Activated CD4-positive, alpha-beta memory T cell treated with anti-CD3 and anti-CD28 coated beads, Interleukin-2, amount 10 ng/mL, durations not matched to agents 7 days and 5 days (primary cell): ENCODE results near the gene MS4A2. TPM values are rescaled to one million over a fixed set of nuclear protein-coding genes. Genes with fewer than 3 reads are reported as not detected.
"Not testable (repeated sequence)": the region's sequence is repeated elsewhere in the genome, so short reads cannot be mapped to it uniquely, and the experiment has no call there.

ENCODE experiments used
- CTCF ChIA-PET: fragments of 350-600 bp; sonication (Branson Sonifier 250); formaldehyde crosslinking; loops from one replicate; lab custom pipeline; 2021; ENCODE audit warnings: antibody characterized with exemption, inconsistent platforms; lab: Charles Lee
- POLR2A ChIA-PET: fragments of 350-600 bp; sonication (Branson Sonifier 250); formaldehyde crosslinking; loops from one replicate; lab custom pipeline; 2021; ENCODE audit warnings: antibody characterized with exemption; lab: Charles Lee
- DNase-seq: peaks from one replicate; pipeline ENCODE4 v3.0.0-alpha.2; 2020
- H3K27ac Mint-ChIP-seq: one replicate; pipeline ENCODE4 v1.8.0; 2021; ENCODE audit warnings: mild to moderate bottlenecking, mixed read lengths
- H3K27me3 Mint-ChIP-seq: one replicate; pipeline ENCODE4 v1.8.0; 2021; ENCODE audit warnings: mixed read lengths
- H3K36me3 Mint-ChIP-seq: one replicate; pipeline ENCODE4 v1.8.0; 2021; ENCODE audit warnings: low read depth, mixed read lengths
- H3K4me1 Mint-ChIP-seq: one replicate; pipeline ENCODE4 v1.8.0; 2021; ENCODE audit warnings: mixed read lengths
- H3K4me3 Mint-ChIP-seq: one replicate; pipeline ENCODE4 v1.8.0; 2021; ENCODE audit warnings: mild to moderate bottlenecking, mixed read lengths
- H3K9me3 Mint-ChIP-seq: one replicate; pipeline ENCODE4 v1.8.0; 2021; ENCODE audit warnings: mixed read lengths
- total RNA-seq, 2 experiments: library from RNA; stranded (reverse); gene quantifications; one replicate each; pipeline ENCODE4 v1.2.3, GENCODE V29; 2021

MS4A2 gene
- total RNA-seq, 2 experiments from 2014 or later: not detected

DNA sequence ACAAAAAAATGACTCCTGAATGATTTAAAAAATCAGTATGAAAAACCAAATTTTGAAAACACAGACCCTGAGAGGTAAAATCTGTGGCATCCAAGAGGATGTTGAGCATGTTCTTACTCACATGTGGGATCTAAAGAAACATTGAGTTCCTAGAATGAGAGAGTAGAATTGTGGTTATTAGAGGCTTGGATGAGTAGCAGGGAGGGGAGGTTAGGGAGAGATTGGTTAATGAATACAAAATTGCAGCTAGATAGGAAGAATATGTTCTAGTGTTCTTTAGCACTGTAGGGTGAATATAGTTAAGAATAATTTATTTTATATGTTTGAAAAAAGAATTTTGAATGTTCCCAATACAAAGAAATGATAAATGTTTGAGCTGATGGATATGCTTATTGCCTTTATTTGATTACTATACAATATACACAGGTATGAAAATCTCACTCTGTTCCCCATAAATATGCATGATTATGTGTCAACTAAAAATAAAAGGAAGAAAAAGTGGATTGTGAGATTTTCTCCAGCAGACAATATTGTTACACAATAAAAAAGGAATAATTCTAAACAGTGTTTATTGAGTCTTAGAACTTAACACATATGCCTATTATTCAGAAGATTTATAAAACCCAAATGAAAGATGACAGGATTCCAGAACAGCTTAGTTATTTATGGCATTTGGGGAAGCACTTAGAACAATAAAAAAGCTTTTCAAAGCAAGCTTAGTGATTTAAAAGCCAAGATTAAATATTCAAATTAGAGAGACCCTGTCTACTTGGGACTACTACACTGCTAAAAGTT, 28.7 kb downstream of the MS4A2 start:
- Mint-ChIP-seq H3K27ac (no peak overlapping the region), H3K9me3 (no peaks in the 10 kb centered on the region), H3K4me3 (no peak overlapping the region), H3K36me3 (no peaks in the 10 kb centered on the region), H3K27me3 (peaks cover 2% of the 10 kb centered on the region), H3K4me1 (no peaks in the 10 kb centered on the region)
- DNase-seq: no peak
- POLR2A ChIA-PET: no interaction called here
- CTCF ChIA-PET: no interaction called here

DNA sequence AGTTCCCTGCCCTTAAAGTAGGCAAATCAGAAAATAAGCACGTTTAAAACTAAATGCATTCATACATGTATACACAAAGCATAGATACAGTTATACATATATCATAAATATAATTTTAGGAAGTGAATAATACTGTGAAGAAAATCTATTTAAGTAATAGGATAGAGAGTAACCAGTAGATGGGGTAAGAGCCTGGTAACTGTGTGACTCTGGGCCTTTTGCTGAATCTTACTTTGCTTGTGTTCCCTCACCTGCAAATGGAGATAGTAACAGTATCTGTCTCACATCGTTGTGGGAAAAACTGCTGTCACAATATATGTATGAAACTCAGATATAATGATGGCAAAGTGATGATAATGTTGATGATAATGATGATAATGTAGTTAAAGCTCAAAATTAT, 29.9 kb downstream of the MS4A2 start:
- Mint-ChIP-seq H3K27me3 (peaks cover 2% of the 10 kb centered on the region), H3K9me3 (no peaks in the 10 kb centered on the region), H3K4me3 (no peak overlapping the region), H3K27ac (no peak overlapping the region), H3K4me1 (no peaks in the 10 kb centered on the region), H3K36me3 (no peaks in the 10 kb centered on the region)
- DNase-seq: no peak
- ChIA-PET CTCF (no interaction called here), POLR2A (no interaction called here)

DNA sequence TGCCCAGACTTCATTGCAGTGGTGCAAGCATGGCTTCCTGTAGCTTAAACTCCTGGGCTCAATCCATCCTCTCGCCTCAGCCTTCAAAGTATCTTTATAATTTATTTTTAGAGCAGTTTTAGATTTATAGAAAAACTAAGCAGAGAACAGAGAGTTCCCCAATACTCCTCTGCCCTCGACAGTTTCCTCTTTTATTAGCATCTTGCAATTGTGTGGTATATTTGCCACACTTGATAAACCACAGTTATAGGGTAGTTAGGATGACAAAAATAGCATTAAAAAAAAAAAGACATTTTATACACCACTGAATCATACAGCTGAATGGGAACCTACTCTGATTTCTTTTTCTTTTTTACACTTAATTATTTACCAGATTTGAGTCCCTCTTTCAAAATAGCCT, 31.2 kb downstream of the MS4A2 start:
- Mint-ChIP-seq H3K27me3 (peaks cover 2% of the 10 kb centered on the region), H3K4me1 (no peaks in the 10 kb centered on the region), H3K27ac (no peak overlapping the region), H3K36me3 (no peaks in the 10 kb centered on the region), H3K9me3 (no peaks in the 10 kb centered on the region), H3K4me3 (no peak overlapping the region)
- ChIA-PET POLR2A (no interaction called here), CTCF (no interaction called here)
- DNase-seq: no peak

DNA sequence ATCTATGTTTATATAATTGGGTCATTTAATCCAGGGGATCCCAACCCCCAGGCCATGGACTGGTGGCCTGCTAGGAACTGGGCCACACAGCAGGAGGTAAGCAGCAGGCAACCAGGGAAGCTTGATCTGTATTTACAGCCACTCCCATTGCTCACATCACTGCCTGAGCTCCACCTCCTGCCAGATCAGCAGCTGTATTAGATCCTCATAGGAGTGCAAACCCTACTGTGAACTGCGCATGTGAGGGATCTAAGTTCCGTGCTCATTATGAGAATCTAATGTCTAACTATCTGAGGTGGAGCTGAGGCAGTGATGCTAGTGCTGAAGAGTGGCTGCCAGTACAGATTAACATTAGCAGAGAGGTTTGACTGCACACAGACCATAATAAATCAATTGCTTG, 32.8 kb downstream of the MS4A2 start:
- DNase-seq: no peak
- H3K9me3 Mint-ChIP-seq: no peaks in the 10 kb centered on the region
- H3K27me3 Mint-ChIP-seq: peaks cover 2% of the 10 kb centered on the region
- ChIA-PET POLR2A (no interaction called here), CTCF (no interaction called here)
- H3K4me3 Mint-ChIP-seq: no peak overlapping the region
- H3K27ac Mint-ChIP-seq: no peak overlapping the region
- no peaks in the 10 kb centered on the region for H3K36me3 Mint-ChIP-seq
- no peaks in the 10 kb centered on the region for H3K4me1 Mint-ChIP-seq

DNA sequence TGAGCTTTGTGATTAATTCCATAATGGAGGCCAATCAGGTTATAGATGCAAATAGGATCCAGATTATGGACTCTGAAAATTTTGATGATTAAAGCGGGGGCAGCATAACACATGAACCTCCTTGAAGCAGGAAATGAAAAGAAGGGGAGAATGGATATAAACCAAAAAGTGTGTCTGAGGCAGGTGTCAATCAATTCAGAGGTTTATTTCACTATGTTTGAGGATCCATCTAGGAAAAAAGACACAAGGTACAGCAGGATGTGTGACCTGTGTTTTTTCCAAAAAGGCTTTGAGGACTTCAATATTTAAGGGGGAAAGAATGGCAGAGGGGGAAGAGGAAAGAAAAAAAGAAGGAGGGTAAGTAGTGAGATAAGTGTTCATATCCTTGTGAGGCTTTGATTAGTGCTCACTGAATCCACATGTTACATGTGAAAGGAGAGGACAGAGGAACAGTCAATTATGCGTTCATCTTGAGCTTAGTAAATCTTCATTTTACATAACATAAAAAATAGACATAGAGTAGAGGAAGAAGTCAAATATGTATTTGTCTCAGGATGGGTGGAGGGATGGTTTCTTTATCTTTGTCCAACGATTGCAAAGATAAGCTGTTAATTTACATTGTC, 34.1 kb downstream of the MS4A2 start:
- POLR2A ChIA-PET: no interaction called here
- CTCF ChIA-PET: interaction anchor here (0.7 kb wide), 1 partner anchor 170 kb away, joined by 3 read pairs; no protein-coding TSS in a partner anchor
- DNase-seq: no peak
- Mint-ChIP-seq H3K4me1 (no peaks in the 10 kb centered on the region), H3K36me3 (no peaks in the 10 kb centered on the region), H3K27ac (no peak overlapping the region), H3K9me3 (no peaks in the 10 kb centered on the region), H3K4me3 (no peak overlapping the region), H3K27me3 (peaks cover 4% of the 10 kb centered on the region)

DNA sequence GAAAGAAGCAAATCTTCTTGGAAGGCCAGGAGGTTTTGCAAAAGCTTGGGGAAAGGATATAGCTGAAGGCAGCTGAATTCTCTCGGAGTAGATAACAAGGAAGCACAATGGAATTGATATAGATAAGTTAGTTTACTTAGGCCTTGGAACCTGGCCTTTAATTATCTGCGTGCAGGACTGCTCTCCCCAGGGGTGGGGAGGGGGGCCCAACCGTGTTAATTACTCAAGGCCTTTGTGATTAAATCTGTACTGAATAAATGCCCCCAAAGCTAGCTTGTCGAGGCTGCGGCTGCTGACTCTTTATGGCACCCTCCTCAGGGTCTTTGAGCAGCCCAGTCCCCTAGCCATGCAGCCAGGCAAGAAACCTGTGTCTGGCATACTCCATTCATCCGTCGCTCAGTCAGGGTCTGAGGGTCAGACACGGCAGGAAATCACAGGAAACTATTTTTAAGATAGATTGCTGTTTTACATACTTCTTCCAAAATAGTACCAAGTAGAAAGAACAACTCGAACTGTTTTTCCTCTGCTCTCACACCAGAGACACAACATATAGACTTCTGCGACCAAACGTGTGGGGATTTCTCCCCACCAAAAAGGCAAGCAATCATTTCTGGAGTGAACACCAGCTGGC, 36.5 kb downstream of the MS4A2 start:
- ChIA-PET CTCF (no interaction called here), POLR2A (no interaction called here)
- Mint-ChIP-seq H3K27ac (no peak overlapping the region), H3K4me1 (no peaks in the 10 kb centered on the region), H3K4me3 (no peak overlapping the region), H3K27me3 (peaks cover 4% of the 10 kb centered on the region), H3K36me3 (no peaks in the 10 kb centered on the region), H3K9me3 (no peaks in the 10 kb centered on the region)
- DNase-seq: no peak

DNA sequence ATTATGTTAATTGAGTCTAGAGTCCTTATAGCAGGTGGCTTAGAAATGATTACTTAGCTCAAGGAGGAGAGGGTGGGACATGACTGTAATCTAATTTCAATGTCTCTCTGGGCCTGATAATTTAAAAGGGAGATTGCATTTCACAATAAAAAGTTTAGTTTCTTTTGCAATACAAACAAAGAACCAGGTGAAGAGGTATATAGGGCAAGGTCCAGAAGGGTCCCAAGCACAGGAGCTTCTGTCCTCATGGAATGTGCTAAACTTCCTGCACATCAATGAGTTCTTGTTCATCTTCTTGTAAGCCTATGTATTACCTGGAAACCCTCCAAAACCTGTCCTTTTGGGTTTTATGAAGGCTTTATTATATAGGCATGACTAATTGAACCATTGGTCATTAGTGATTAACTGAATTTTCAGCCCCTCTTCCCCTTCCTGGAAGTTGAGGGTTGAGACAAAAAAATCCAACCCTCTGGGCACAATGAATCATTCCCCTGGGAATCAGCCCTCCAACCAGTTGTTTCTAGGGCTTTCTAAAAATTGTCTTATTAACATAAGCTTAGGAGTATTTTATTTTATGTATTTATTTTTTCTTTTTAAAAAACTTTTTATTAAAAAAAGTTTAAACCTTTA, 37.6 kb downstream of the MS4A2 start:
- no peaks in the 10 kb centered on the region for H3K36me3 Mint-ChIP-seq
- H3K4me1 Mint-ChIP-seq: no peaks in the 10 kb centered on the region
- peaks cover 2% of the 10 kb centered on the region for H3K27me3 Mint-ChIP-seq
- no peak for DNase-seq
- no peak overlapping the region for H3K27ac Mint-ChIP-seq
- H3K9me3 Mint-ChIP-seq: no peaks in the 10 kb centered on the region
- ChIA-PET POLR2A (no interaction called here), CTCF (no interaction called here)
- H3K4me3 Mint-ChIP-seq: no peak overlapping the region

DNA sequence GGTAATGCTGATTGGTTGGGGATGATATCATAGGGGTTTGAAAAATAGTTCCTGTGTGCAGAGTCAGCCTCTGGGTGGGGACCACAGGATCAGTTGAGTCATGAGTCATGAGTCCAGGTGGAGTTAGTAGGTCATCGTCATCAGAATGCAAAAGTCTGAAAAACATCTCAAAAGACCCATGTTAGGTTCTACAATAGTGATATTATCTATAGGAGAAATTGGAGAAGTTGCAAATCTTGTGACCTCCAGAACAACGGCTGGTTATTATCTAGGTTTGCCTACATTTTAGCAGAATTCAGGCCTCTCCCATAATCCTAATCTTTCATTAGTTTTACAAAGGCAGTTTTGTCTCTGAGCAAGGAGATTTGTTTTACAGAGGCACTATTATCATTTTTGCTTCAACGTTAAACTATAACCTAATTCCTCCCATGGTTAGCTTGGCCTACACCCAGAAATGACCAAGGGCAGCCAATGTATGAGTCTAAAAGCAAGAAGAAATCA, 38.9 kb downstream of the MS4A2 start:
- CTCF ChIA-PET: no interaction called here
- H3K36me3 Mint-ChIP-seq: no peaks in the 10 kb centered on the region
- DNase-seq: no peak

DNA sequence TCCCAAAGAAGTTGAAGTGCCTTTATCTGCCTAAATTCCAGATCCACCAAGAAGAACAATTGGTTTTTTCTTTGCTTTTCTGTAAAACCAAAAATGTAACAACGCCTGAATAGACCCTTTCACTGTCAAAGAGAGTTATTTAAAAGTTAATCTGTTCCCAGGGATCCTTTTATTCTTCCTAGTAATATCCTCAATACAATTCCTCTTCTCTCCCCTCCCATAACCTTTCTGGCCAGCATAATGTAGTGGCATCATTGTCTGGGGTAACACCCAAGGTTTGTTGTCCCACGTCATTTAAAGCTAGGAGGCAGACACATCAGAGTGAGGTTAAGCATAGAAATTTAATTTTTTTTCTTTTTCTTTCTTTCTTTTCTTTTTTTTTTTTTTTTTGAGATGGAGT, 39.9 kb downstream of the MS4A2 start:
- peaks cover 2% of the 10 kb centered on the region for H3K27me3 Mint-ChIP-seq
- POLR2A ChIA-PET: no interaction called here
- no peak for DNase-seq
- CTCF ChIA-PET: interaction anchor here (1.0 kb wide), 1 partner anchor 317 kb away, joined by 3 read pairs; no protein-coding TSS in a partner anchor
- no peak overlapping the region for H3K27ac Mint-ChIP-seq
- no peaks in the 10 kb centered on the region for H3K9me3 Mint-ChIP-seq
- no peaks in the 10 kb centered on the region for H3K4me1 Mint-ChIP-seq
- no peak overlapping the region for H3K4me3 Mint-ChIP-seq
- H3K36me3 Mint-ChIP-seq: no peaks in the 10 kb centered on the region

More for the DNA sequence above, 38.9 kb downstream of the MS4A2 start:
- H3K27ac Mint-ChIP-seq: no peak overlapping the region
- POLR2A ChIA-PET: no interaction called here
- H3K4me1 Mint-ChIP-seq: no peaks in the 10 kb centered on the region
- no peaks in the 10 kb centered on the region for H3K9me3 Mint-ChIP-seq
- H3K27me3 Mint-ChIP-seq: peaks cover 2% of the 10 kb centered on the region
- no peak overlapping the region for H3K4me3 Mint-ChIP-seq

DNA sequence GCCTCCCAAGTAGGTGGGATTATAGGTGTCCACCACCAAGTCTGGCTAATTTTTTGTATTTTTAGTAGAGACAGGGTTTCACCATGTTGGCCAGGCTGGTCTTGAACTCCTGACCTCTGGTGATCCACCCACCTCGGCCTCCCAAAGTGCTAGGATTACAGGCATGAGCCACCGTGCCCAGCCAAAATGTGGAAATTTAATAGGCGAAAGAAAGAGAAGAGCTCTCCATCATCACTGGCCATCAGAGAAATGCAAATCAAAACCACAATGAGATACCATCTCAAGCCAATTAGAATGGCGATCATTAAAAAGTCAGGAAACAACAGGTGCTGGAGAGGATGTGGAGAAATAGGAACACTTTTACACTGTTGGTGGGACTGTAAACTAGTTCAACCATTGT, 40.4 kb downstream of the MS4A2 start:
- H3K27ac Mint-ChIP-seq, POLR2A ChIA-PET, H3K4me1 Mint-ChIP-seq, H3K9me3 Mint-ChIP-seq, H3K36me3 Mint-ChIP-seq, DNase-seq, H3K27me3 Mint-ChIP-seq, H3K4me3 Mint-ChIP-seq: not testable (repeated sequence)
- CTCF ChIA-PET: interaction anchor here (1.0 kb wide), 1 partner anchor 317 kb away, joined by 3 read pairs; no protein-coding TSS in a partner anchor

DNA sequence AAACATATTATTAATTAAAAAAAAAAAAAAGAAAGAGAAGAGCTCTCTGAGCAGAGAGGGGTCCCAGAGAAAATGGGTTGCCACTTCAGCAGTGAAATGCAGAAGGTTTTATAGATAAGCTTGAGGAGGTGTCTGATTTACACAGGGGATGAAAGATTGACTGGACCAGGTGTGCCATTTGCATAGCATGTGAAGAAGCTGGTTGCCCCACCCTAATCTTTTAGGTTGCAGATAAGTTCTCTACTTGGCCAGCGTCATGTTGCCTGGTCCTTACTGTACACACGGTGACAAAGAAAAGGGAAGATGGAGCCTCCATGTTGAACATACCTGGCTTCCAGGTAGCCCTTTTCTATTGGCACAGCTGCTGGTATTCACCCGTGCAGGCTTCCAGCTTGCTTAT, 41.4 kb downstream of the MS4A2 start:
- Mint-ChIP-seq H3K9me3 (no peaks in the 10 kb centered on the region), H3K36me3 (no peaks in the 10 kb centered on the region), H3K27me3 (peaks cover 2% of the 10 kb centered on the region), H3K4me3 (no peak overlapping the region), H3K4me1 (no peaks in the 10 kb centered on the region), H3K27ac (no peak overlapping the region)
- DNase-seq: no peak
- ChIA-PET POLR2A (no interaction called here), CTCF (no interaction called here)

DNA sequence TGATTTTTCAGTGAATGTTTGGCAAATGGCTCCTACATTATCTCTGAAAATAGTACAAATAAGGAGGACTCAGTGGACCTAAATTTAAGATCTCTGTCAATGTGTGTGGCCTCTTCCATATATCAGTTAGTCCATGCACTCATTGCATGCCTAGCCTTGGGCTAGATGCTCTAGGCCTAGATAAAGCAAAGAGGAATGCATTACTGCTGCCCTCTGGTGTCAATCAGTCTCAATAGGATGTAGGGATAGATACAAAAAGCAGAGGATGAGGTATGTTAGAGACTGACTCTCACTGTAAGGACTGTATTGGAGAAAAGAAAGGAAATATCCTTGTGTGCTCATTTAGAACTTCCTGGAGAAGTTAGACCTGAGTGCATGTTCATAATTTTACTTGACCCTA, 42.0 kb downstream of the MS4A2 start:
- DNase-seq: no peak
- no peaks in the 10 kb centered on the region for H3K36me3 Mint-ChIP-seq
- H3K27ac Mint-ChIP-seq: no peak overlapping the region
- ChIA-PET CTCF (no interaction called here), POLR2A (no interaction called here)
- no peaks in the 10 kb centered on the region for H3K9me3 Mint-ChIP-seq
- no peaks in the 10 kb centered on the region for H3K4me1 Mint-ChIP-seq
- H3K27me3 Mint-ChIP-seq: peaks cover 2% of the 10 kb centered on the region
- H3K4me3 Mint-ChIP-seq: no peak overlapping the region

DNA sequence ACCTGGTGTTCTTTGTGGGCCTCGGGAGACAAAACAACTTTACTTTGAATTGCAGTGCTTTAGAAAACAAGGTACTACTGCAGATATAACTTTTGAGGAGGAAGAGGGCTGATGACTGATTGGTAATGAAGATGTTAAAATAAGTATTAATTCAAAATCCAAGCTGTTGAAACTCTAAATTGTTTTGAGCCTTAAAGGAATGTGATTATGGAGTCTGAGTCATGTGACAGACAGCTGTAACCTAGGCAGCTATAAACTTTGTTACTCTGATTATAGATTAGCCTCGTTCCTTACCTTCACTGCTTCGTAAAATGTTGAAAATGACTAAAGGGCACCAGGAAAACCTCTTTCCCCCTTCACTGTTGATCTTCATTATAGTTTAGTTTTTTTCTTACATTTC, 43.4 kb downstream of the MS4A2 start:
- no peak overlapping the region for H3K4me3 Mint-ChIP-seq
- no peak for DNase-seq
- ChIA-PET CTCF (no interaction called here), POLR2A (no interaction called here)
- no peak overlapping the region for H3K27ac Mint-ChIP-seq
- H3K27me3 Mint-ChIP-seq: peaks cover 2% of the 10 kb centered on the region
- no peaks in the 10 kb centered on the region for H3K36me3 Mint-ChIP-seq
- no peaks in the 10 kb centered on the region for H3K4me1 Mint-ChIP-seq
- H3K9me3 Mint-ChIP-seq: no peaks in the 10 kb centered on the region
